ENCODE results near the gene PDXDC1.
"Not testable (repeated sequence)": the region's sequence is repeated elsewhere in the genome, so short reads cannot be mapped to it uniquely, and the experiment has no call there.

Gene PDXDC1

DNA sequence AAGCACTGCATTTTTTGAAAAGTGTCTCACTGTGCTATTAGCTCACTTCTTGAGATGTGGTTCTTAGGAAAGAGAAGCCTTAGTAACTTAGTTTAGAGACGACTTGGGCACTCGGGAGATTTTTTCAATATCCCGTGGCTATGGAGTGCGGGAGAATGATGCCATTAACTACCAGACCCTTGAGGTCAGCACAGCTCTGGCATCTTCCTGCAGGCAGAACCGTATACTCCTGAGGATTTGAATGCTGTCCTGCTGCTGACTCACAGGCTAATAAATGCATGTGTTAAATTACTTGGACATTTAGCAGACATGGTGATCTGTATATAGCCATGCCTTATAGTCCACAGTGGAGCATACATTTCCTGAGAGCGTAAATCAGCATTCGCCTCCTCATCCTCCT lies 46.6 kb downstream of the PDXDC1 start:
- DNase-seq: not testable (repeated sequence)

GRCh38 chr16:15022194-15022593 lies 47.4 kb downstream of the PDXDC1 start:
- DNase-seq: peak in 1 of 2 donors; percentile 34

- DNase-seq: not testable (repeated sequence)
These were observed 48.7 kb downstream of the PDXDC1 start for GRCh38 chr16:15023381-15024077.

DNA sequence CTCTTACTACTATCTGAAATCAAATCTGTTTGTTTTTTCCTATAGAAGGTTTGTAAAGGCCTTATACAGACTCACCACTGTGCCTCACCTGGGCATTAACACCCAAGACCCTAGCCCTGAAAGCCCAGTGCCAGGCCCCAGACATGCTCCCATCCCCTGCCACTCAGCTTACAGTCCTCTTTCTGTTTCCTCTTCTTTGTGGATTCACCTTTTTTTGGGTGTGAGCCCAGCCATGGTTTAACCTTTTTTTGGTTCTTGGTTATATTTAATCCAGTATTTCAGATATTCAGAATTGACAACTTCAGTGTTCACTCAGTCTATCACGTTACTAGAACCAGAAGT lies 50.0 kb downstream of the PDXDC1 start:
- DNase-seq: not testable (repeated sequence)

- not testable (repeated sequence) for DNase-seq
These were observed 50.6 kb downstream of the PDXDC1 start for GRCh38 chr16:15025234-15025951.

- DNase-seq: not testable (repeated sequence)
These were observed 52.2 kb downstream of the PDXDC1 start for GRCh38 chr16:15027051-15027450.

DNA sequence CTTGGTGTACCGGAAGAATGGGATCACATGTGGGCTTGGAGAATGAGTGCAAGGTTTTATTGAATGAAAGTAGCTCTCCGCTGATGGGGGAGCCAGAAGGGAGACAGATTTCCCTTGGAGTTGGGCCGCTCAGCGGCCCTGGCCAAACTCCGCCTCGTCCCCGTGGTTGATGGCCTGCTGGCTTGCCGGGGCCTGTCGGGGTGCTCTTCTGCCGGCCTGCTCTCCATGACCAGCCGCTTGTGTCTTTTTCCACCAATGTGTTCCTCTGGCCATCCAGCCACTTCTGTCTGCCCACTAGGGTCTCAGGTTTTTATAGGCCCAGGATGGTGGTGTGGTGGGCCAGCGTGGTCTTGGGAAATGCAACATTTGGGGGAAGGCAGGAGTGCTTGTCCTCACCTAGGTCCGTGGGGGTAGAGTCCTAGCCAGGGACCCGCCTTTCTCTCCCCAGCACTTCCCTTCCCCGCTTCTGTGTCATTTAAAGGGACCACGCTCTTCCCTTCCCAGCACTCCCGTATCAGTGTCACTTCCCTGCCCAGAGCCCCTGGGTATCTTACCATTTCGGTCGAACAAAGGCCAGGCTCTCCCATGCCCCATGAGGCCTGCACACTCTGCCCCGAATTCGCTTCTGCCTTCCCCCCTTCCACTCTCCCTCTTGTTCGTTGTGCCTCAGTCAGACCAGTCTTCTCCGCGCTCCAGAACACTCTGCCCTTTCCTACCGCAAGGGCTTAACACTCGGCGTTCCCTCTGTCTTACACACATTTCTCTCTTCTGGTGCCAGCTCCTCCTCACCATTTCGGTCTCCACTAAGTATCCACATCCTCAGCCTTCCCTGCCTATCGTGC lies 52.9 kb downstream of the PDXDC1 start:
- DNase-seq: not testable (repeated sequence)

DNA sequence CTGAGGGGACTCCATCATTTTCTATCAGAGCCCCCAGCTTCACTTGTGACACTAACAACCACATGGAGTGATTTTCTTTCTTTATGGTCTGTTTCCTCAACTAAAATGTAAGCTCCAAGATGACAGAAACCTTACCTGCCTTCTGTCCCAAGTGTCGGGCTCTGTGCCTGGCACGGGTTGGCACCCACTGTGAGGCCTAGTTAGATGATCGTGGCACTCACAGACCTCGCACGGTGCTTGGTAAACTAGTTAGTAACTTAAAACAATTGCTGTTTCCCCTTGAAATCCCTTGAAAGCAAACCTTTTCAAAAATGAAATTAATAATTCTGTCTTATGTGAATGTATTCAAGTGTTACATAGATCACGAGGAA lies 53.5 kb downstream of the PDXDC1 start:
- not testable (repeated sequence) for DNase-seq

DNA sequence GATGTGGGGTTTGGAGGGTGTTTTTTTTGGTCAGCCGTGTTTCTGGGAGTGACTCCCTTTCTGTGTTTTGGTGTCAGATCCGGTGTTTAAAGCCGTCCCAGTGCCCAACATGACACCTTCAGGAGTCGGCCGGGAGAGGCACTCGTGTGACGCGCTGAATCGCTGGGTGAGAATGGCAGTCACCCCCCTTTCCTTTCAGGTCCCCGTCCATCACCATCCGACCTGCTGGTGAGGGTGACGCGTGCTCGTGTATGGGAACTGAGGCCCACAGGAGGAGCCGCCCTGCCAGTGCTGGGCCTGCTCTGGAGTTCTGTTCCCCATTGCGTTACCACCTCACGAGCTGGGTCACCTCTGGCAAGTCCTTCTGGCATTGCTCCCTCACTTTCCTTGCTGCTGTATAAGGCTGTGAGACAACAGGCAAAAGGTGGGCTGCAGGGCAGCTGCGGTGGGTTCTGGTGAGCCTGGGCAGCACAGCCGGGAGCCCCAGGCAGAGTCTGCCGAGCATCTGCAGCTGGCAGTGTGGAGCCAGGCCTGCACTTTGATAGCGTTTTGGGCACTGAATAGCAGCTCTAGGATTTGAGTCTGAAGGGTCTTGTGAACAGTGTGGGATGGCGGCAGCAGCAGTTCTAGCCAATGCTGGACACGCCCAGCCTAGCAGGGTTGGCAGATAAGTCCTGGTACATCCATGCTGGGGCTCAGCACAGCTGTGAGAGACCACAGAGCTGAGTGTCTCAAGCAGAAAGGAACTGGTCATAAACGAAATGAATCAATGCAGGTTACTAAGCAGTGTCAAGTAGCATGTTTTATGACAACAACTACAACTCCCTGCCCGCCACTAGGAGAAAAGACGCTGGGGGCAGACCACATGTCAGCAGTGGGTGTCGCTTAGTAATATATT lies 54.2 kb downstream of the PDXDC1 start:
- DNase-seq: not testable (repeated sequence)

DNA sequence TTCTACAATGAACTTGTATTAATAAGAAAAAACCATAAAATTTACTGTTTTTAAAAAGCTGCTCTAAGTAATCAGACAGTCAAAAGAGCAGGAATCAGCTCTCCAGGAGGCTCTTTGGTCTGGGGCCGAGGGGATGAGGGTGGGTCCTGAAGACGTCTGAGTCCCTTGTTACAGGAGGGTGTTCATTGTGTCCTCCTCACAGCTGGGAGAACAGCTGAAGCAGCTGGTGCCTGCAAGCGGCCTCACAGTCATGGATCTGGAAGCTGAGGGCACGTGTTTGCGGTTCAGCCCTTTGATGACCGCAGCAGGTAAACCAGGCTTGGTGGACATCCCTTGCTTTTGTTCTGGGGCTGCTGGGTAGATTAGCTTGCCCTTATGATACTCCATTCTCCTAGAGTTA lies 54.9 kb downstream of the PDXDC1 start:
- not testable (repeated sequence) for DNase-seq

- no peak for DNase-seq
These were observed 56.4 kb downstream of the PDXDC1 start for GRCh38 chr16:15031179-15031578.

DNA sequence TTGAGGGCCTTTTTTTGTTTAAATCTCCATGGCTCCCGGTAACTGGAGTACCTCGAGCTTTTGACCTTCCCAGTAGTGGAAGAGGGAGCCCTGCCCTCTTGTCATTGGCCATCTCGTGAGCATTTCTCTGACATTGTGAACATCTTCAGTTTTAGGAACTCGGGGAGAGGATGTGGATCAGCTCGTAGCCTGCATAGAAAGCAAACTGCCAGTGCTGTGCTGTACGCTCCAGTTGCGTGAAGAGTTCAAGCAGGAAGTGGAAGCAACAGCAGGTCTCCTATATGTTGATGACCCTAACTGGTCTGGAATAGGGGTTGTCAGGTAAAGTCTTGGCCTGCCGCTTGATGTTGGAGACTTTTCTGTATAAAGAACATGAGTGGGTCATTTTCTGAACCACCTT lies 56.8 kb downstream of the PDXDC1 start:
- no peak for DNase-seq

- no peak for DNase-seq
These were observed 57.9 kb downstream of the PDXDC1 start for GRCh38 chr16:15032547-15033308.

DNA sequence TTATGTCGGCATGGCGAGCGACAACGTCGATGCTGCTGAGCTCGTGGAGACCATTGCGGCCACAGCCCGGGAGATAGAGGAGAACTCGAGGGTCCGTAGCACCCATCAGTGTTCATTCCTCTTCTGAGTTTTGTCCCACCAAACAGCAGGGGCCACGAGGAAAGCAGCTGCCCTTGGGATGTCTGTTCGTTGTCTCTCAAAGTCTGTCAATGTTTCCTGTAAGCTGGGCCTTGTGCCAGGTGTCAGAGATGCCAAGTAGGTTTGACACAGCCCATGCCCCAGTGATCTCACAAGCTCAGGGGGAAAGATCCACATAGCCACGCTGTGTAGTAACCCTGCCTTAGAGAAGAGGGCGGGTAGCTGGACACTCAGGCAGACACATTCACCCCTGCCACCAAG lies 58.5 kb downstream of the PDXDC1 start:
- DNase-seq: no peak

GRCh38 chr16:15034266-15035162 lies 59.7 kb downstream of the PDXDC1 start:
- no peak for DNase-seq

GRCh38 chr16:15035163-15035729 lies 60.4 kb downstream of the PDXDC1 start:
- no peak for DNase-seq

DNA sequence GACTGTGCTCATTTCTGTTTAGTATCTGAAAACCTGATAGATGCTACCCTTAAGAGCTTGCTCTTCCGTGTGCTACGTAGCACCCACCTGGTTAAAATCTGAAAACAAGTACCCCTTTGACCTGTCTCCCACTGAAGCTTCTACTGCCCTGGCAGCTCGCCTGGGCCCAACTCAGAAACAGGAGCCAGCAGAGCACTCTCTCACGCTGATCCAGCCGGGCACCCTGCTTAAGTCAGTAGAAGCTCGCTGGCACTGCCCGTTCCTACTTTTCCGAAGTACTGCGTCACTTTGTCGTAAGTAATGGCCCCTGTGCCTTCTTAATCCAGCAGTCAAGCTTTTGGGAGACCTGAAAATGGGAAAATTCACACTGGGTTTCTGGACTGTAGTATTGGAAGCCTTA lies 62.2 kb downstream of the PDXDC1 start:
- no peak for DNase-seq

DNA sequence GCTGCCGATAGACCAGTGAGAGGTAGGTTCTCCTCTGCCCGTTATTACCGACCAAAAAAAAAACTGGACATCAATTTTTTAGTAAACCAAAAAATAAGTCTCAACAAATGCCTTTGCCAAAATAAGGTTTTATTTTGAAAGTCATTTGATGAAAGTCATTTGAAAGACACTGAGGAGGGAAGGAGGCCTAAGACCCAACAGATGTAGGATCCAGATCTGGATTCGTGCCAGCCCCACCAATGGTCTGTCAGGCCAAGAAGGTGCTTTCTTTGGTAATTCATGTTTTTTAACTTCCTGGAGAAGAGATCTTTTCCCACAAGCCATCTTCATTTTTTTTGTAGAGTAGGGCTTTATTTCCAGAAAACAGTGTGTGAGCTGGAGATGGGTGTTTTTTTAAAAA lies 62.9 kb downstream of the PDXDC1 start:
- no peak for DNase-seq

GRCh38 chr16:15038689-15039088 lies 63.9 kb downstream of the PDXDC1 start:
- no peak for DNase-seq

DNA sequence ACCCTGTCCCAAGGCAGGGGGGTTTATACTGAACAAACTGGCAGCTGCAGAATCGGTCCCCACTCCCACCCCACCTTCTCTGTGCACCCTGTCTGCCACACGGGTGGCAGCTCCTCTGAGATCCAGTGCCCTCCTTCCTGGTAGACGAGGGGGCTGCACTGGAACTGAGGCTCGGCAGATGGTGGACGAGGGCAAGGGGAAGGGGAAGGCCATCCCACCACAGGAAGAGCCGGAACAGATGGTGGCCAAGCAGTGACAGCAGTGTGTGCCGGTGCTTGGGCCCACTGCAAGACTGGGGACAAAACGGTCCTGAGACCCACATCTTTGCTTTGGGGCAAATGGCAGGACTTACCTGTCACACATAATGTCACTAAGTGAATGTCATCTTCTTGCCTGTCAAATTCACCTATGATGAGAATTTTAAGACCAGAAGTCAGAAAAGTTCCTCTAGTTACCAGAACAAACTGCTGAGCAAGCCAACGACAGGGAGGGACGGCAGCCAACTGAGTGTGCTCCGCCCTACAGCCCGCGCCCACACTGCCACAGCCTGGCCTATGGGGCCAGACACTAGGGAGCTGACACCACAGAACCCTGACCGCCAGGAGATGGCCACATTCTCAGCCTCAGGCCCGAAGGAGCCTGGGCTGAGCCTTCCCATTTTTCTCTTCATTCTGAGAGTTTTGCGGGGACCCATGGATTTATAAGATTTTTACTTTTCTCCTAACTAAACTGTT lies 66.6 kb downstream of the PDXDC1 start:
- no peak for DNase-seq

Data from stimulated activated CD4-positive, alpha-beta T cell treated with anti-CD3 and anti-CD28 coated beads, Interleukin-2, amount 100 ng/mL, for 48 hours (primary cell).